HG03565 (cell line): ENCODE measurements around the gene NUMBL.
"Not testable (repeated sequence)": the region's sequence is repeated elsewhere in the genome, so short reads cannot be mapped to it uniquely, and the experiment has no call there.

Experiments
- ATAC-seq: cut with Tn5 transposase; IDR thresholded peaks from one replicate; pipeline ENCODE4 v1.9.1; 2021; ENCODE audit warnings: mild to moderate bottlenecking, moderate library complexity; ENCODE audit not compliant: unreplicated experiment

NUMBL gene

DNA sequence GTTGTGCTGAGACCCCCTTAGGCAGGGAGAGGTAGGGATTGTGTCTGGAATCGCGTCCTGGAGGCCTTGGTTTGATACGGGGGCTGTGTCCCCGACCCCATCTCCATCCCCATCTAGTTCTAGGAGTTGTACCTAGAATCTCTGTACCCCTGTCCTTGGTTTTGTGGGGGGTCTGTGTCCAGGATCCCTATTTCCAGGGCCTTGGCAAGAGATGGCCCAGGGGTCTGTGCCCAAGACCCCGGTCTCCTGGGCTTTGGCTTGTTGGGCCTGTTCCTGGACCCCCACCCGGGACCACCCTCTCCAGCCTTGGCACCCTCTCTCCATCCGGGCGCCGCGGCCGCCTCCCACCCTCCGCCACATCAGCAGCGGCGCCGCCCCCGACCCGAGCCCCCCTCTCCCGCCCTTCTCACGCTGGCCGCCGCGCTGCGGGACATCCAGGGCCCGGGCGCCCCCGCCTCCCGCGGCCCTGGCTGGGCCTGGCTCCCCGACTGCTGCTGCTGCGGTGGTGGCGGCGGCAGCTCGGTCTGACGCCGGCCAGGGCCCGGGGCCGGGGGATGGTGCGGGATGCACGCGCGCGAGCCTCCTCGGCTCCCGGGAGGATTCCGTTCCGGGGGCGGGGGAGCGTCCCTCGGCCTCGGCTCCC, at the start of gene NUMBL:
NUMBL (minus strand) TSS at position 602 of the 643 bp plus-strand sequence; CDS start at position 434, 168 bp downstream.
- no peak for ATAC-seq

- no peak for ATAC-seq
Observed at GRCh38 chr19:40739030-40739839, 48.8 kb upstream of the NUMBL start.

- ATAC-seq = no peak
Observed at GRCh38 chr19:40737102-40737644, 46.7 kb upstream of the NUMBL start.

DNA sequence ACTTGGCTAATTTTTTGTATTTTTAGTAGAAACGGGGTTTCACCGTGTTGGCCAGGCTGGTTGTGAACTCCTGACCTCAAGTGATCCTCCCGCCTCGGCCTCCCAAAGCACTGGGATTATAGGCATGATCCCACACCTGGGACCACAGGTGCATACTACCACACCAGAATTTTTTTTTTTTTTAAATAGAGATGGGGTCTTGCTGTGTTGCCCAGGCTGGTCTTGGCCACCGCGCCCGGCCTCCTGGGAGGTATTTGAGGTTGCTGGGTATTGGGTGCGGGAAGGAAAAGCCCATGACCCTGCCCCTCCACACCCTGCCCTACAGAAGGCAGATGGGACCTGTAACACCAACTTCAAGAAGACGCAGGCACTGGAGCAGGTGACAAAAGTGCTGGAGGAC, 46.2 kb upstream of the NUMBL start:
- no peak for ATAC-seq

DNA sequence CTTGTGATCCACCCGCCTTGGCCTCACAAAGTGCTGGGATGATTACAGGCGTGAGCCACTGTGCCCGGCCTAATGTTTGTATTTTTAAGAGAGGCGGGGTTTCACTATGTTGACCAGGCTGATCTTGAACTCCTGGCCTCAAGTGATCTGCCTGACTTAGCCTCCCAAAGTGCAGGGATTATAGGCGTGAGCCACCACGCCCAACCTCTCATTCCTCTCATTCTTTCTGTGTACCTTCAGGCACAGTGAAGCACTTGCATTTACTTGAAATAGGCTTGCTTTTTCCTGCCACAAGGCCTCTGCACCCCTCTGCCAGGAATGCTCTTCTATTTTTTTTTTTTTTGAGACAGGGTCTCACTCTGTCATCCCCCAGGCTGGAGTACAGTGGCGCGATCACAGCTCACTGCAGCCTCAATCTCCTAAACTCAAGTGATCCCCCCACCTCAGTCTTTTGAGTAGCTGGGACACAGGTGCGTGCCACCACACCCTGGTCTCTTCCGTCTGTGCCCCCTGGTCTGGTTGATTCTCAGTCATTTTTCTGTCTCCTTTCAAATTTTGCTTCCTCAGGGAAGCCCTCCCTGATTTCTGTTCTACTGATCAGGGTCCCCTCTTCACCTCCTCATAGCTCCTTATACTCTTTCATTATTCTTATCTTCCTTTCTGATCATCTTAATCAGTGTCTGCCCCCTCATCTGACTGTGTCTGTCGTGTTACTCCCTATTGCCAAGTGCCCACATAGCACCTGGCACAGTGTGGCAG, 44.7 kb upstream of the NUMBL start:
- ATAC-seq = no peak

GRCh38 chr19:40733149-40733548, 42.7 kb upstream of the NUMBL start:
- ATAC-seq = no peak

DNA sequence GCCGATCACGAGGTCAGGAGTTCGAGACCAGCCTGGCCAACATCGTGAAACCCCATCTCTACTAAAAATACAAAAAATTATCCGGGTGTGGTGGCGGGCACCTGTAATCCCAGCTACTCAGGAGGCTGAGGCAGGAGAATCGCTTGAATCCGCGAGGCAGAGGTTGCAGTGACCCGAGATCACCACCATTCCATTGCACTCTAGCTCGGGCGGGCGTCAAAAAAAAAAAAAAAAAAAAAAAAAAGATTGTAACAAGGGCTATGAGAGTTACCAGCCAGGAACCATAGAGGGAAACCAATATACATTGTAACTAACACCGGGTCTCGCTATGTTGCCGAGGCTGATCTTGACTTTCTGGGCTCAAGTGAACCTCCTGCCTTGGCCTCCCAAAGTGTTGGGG, 41.9 kb upstream of the NUMBL start:
- not testable (repeated sequence) for ATAC-seq

GRCh38 chr19:40730065-40730464, 39.6 kb upstream of the NUMBL start:
- ATAC-seq = not testable (repeated sequence)

- no peak for ATAC-seq
Observed at GRCh38 chr19:40726279-40726678, 35.8 kb upstream of the NUMBL start.

DNA sequence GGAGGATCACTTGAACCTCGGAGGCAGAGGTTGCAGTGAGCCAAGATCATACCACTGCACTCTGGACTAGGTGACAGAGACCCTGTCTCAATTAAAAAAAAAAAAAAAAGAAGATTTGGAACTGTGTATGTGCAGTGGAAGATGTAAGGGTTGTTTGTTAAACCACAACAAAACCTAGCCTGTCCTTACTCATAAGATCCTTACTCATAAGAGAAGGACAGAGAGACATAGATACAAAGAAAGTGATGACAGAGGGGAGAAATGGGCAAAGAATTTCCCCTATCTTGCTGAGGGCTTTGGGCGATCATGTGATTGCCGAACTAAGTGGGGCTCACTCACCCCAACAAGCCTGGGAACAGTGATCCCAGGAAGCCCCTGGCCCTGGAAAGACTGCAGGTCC, 34.4 kb upstream of the NUMBL start:
- ATAC-seq = no peak

DNA sequence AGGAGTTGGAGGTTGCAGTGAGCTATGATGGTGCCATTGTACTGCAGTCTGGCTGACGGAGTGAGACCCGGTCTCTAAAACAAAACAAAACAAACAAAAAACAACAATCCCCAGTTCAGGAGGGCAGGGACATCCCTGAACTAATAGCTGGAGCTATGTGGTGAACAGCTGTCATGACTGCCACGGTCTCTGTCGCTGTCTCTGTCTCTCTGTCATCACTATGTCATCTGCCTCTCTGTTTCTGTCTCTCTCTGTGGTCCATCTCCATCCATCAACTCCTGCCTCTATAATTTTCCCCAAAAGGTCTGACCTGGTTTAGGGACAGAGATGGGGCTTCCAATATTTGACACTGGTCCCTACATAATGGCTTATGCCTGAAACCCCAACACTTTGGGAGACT, 33.9 kb upstream of the NUMBL start:
- no peak for ATAC-seq

DNA sequence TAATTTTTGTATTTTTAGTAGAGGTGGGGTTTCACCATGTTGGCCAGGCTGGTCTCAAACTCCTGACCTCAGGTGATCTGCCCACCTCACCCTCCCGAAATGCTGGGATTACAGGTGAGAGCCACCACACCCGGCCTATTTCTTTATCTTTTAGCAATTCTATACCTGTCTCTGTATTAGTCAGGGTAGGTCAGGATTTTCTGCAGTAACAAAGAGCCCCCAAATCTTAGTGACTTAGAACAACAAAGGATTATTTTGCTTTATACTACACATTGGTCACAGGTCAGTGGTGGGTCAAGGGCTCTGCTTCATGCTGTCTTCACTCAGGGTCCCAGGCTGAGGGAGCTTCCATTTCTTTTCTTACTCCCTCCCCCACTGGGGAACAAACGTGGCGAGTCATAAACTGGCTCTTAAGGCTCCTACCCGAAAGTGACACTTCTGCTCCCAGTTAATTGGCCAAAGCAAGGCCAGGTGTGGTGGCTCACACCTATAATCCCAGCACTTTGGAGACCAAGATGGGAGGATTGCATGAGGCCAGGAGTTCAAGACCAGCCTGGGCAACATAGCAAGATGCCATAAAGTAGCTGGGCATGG, 33.3 kb upstream of the NUMBL start:
- ATAC-seq = no peak

DNA sequence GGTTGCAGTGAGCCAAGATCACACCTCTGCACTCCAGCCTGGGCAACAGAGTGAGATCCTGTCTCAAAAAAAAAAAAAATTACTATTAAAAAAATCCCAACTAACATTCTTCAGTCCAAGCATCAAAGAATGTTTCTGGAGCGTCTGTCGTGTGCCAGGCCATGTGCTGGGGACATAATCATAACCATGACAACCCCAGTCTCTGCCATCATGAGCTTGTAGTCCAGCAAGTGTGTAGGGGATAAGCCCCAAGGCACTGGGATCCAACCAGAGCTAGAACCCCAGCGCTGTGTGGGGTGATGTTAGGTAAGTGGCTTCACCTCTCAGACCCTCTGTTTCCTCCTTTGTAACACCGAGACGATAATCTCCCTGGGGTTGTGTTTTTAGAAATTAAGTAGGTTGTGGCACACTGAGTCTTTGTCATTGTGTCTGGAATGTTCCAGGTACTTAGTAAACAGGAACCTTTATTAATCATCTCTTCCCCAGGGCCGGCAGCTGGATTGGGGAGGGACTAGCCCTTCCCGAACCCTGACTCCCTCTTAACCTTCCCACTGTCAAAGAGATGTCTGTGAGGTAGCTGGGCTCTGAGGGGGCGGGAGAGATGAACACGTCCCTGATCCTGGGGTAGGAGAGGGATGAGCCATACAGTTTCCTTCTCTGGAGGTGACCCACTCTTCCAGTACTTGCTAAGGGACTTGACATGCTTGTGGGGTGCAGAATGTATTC, 31.6 kb upstream of the NUMBL start:
- no peak for ATAC-seq

DNA sequence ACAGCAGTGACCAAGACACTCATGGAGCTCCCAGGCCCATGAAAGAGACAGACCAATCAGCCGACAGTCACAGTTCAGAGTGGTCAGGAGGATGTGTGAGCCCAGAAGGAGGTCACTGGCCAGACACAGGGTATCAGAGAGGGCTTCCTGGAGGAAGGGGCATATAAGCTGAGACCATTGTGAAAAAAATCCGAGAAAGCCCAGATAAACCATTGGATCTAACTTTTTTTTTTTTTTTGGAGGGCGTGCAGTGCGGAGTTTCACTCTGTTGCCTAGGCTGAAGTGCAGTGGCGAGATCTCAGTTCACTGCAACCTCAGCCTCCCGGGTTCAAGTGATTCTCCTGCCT, 30.7 kb upstream of the NUMBL start:
- ATAC-seq = no peak

- ATAC-seq = no peak
Observed at GRCh38 chr19:40719414-40719894, 29.0 kb upstream of the NUMBL start.

DNA sequence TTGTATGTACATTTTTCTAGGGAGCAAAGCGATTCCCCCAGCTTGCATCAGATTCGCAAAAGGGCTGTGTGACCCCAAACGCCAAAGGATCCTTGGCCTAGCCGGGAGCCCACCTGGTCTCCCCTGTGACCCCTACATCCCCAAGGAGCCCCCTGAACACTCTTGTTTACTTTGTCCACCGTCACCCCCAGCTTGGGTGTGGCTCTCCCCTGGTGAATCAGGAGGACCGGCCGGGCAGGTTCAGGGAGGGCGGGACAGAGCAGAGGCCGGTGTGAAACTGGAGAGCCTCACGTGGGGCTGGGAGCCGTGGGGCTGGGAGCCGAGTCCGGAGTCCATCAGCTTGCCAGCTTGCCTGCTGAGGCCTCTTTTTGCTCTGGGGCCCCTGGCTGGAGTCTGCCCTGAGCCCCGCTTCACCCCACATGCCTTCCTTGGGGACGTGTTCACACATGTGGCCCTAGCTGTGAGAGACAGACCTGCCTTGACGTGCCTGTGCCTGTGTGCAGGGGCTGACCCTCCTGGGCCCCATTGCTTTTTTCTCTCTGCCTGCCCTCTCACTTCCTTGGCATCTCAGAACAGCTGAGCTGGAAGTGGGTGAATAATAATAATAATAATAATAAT, 28.4 kb upstream of the NUMBL start:
- no peak for ATAC-seq

- no peak for ATAC-seq
Observed at GRCh38 chr19:40717880-40718773, 27.7 kb upstream of the NUMBL start.

- no peak for ATAC-seq
Observed at GRCh38 chr19:40717325-40717879, 27.0 kb upstream of the NUMBL start.
